ENCODE results near the gene ABCC10.
A peak's percentile ranks its signal among the peaks of the same experiment; 100 is the strongest.

Gene ABCC10

DNA sequence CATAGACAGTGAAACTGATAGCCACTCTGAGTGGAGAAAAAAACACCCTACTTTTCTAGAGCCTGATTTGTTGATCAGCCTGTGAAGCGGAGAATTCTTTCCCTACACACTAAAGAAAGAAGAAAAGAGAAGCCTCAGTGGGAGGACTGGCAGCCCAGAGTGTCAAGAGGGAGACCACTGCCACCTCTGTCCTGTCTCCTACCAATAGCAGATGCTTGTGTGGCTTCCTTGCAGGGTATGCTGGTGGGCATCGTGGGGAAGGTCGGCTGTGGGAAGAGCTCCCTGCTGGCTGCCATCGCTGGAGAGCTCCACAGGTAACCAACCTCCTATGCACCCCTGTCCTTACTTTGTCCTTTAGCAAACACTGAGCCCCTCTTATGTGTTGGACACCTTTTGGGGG, 10.4 kb downstream of the ABCC10 start:
- DNase-seq (ENCODE audit: low read depth) = no peak
- H3K4me3 ChIP-seq (ENCODE audit: low read length) = no peak overlapping the region
- TF ChIP-seq, protein P1, sequence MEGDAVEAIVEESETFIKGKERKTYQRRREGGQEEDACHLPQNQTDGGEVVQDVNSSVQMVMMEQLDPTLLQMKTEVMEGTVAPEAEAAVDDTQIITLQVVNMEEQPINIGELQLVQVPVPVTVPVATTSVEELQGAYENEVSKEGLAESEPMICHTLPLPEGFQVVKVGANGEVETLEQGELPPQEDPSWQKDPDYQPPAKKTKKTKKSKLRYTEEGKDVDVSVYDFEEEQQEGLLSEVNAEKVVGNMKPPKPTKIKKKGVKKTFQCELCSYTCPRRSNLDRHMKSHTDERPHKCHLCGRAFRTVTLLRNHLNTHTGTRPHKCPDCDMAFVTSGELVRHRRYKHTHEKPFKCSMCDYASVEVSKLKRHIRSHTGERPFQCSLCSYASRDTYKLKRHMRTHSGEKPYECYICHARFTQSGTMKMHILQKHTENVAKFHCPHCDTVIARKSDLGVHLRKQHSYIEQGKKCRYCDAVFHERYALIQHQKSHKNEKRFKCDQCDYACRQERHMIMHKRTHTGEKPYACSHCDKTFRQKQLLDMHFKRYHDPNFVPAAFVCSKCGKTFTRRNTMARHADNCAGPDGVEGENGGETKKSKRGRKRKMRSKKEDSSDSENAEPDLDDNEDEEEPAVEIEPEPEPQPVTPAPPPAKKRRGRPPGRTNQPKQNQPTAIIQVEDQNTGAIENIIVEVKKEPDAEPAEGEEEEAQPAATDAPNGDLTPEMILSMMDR (conservative IDR thresholded peaks at IDR 0.05; ENCODE audit: low read length) = no peak

DNA sequence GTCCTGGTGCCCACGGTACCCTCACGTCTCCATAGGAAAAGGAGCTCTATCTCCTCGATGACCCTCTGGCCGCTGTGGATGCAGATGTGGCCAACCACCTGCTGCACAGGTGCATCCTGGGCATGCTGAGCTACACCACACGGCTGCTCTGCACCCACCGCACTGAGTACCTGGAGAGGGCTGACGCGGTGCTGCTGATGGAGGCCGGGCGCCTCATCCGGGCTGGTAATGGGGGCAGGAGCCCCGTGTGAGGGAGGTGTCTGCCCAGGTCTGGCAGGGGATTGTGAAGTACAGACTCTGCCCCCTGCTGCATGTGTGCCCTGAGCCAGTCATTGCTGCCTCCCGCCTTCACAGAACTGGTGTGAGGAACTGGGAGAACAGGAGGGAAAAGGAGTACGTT, 15.6 kb downstream of the ABCC10 start:
- TF ChIP-seq, protein P1 (conservative IDR thresholded peaks at IDR 0.05; ENCODE audit: low read length) = no peak
- H3K4me3 ChIP-seq (ENCODE audit: low read length) = no peak overlapping the region
- DNase-seq (ENCODE audit: low read depth) = no peak

DNA sequence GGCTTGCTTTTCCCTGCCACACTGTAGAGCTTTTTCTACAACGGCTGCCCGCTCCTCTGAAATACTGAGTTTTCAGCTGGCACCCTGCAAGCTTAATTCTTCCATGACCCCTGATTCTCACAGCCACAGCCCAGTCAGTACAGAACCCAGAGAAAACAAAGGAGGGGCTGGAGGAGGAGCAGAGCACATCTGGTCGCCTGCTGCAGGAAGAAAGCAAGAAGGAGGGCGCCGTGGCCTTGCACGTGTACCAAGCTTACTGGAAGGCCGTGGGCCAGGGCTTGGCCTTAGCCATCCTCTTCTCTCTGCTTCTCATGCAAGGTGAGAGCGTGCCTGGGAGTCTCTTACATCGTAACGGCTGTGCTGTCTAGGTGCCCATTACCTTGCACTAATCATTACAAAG, 16.7 kb downstream of the ABCC10 start:
- H3K4me3 ChIP-seq (ENCODE audit: low read length) = no peak overlapping the region
- TF ChIP-seq, protein P1 (conservative IDR thresholded peaks at IDR 0.05; ENCODE audit: low read length) = no peak
- peak; percentile 77 for DNase-seq (ENCODE audit: low read depth)

DNA sequence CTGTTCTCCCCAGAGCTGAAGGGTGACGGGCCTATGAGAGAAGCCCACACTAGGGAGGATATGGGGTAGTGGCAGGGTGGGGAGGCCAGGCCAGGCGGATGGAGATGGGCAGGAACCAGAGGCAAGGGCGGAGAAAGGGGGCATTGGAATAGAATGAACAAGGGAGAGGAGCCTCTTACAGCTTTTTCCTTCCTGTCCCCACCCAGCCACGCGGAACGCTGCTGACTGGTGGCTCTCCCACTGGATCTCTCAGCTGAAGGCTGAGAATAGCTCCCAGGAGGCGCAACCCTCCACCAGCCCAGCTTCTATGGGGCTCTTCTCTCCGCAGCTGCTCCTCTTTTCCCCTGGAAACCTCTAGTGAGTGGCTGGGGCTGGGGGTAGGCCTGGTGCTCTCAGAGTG, 17.2 kb downstream of the ABCC10 start:
- DNase-seq (ENCODE audit: low read depth) = no peak

DNA sequence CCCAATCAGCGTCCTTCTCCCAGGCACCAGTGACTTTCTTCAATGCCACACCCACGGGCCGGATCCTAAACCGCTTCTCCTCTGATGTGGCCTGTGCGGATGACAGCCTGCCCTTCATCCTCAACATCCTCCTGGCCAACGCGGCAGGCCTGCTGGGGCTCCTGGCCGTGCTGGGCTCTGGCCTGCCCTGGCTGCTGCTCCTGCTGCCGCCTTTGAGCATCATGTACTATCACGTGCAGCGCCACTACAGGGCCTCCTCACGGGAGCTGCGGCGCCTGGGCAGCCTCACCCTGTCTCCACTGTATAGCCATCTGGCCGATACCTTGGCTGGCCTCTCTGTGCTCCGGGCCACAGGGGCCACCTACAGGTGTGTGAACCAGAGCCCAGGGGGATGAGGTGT, 18.2 kb downstream of the ABCC10 start:
- no peak overlapping the region for H3K4me3 ChIP-seq (ENCODE audit: low read length)
- TF ChIP-seq, protein P1 (conservative IDR thresholded peaks at IDR 0.05; ENCODE audit: low read length) = no peak
- no peak for DNase-seq (ENCODE audit: low read depth)

More for the DNA sequence above, 17.2 kb downstream of the ABCC10 start:
- TF ChIP-seq, protein P1 (conservative IDR thresholded peaks at IDR 0.05; ENCODE audit: low read length) = no peak
- no peak overlapping the region for H3K4me3 ChIP-seq (ENCODE audit: low read length)

DNA sequence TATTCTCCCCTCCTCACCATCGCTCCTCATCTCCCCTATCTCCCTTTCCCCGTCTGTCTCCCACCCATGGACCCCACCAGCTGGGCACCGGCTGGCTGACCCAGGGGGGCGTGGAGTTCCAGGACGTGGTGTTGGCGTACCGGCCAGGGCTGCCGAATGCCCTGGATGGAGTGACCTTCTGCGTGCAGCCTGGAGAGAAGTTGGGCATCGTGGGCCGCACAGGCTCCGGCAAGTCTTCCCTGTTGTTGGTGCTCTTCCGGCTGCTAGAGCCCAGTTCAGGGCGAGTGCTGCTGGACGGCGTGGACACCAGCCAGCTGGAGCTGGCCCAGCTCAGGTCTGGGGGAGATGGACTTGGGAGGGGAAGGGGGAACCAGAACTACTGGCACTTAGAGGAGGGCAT, 20.3 kb downstream of the ABCC10 start:
- no peak for DNase-seq (ENCODE audit: low read depth)
- TF ChIP-seq, protein P1 (conservative IDR thresholded peaks at IDR 0.05; ENCODE audit: low read length) = no peak
- no peak overlapping the region for H3K4me3 ChIP-seq (ENCODE audit: low read length)

DNA sequence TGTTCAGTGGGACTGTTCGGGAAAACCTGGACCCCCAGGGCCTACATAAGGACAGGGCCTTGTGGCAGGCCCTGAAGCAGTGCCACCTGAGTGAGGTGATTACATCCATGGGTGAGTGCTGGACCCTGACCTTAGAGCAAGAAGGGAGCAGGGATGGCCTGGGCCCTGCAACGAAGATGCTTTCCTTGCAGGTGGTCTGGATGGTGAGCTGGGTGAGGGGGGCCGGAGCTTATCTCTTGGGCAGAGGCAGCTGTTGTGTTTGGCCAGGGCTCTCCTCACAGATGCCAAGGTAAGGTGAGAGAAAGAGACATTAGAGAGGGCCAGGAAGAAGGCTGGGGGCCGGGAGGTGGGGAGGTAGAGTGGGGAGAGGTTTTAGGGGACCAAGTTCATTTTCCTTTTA, 21.6 kb downstream of the ABCC10 start:
- no peak for DNase-seq (ENCODE audit: low read depth)
- H3K4me3 ChIP-seq (ENCODE audit: low read length) = no peak overlapping the region
- TF ChIP-seq, protein P1 (conservative IDR thresholded peaks at IDR 0.05; ENCODE audit: low read length) = no peak

Measured in AG10803 (cell line).